OCI-LY1 (cell line): Measurements from ENCODE around the gene GORASP1.

ENCODE experiments used
- H2AFZ ChIP-seq: fragments of 200-600 bp; sonication (generic), shearing (Covaris generic); 2 replicates; pipeline ENCODE4 v1.6.0; 2014; ENCODE audit warnings: antibody characterized with exemption, mild to moderate bottlenecking, low read length
- H3F3A ChIP-seq: fragments of 200-600 bp; sonication (generic), shearing (Covaris generic); 2 replicates; pipeline ENCODE4 v1.6.0; 2014; ENCODE audit warnings: mild to moderate bottlenecking, antibody characterized with exemption, low read length, moderate library complexity; ENCODE audit not compliant: insufficient read depth
- H3K27ac ChIP-seq: fragments of 200-600 bp; sonication (generic); 2 replicates; pipeline ENCODE4 v1.5.1; 2014; ENCODE audit warnings: low read length, mixed run types, mild to moderate bottlenecking, low read depth; ENCODE audit not compliant: poor library complexity, severe bottlenecking
- H3K27me3 ChIP-seq: fragments of 200-600 bp; sonication (generic); 2 replicates; pipeline ENCODE4 v1.6.0; 2014; ENCODE audit warnings: antibody characterized with exemption, mild to moderate bottlenecking, low read length, moderate library complexity; ENCODE audit not compliant: insufficient read depth
- H3K36me3 ChIP-seq: fragments of 200-600 bp; sonication (generic); 2 replicates; pipeline ENCODE4 v1.6.1; 2014; ENCODE audit warnings: mild to moderate bottlenecking, antibody characterized with exemption, low read length, moderate library complexity, mixed read lengths; ENCODE audit not compliant: insufficient read depth
- H3K4me1 ChIP-seq: fragments of 200-600 bp; sonication (generic); 2 replicates; pipeline ENCODE4 v1.5.1; 2014; ENCODE audit warnings: mild to moderate bottlenecking, low read length, moderate library complexity; ENCODE audit not compliant: insufficient read depth, severe bottlenecking
- H3K4me2 ChIP-seq: fragments of 200-600 bp; sonication (generic), shearing (Covaris generic); 2 replicates; pipeline ENCODE4 v1.6.1; 2014; ENCODE audit warnings: low read length
- H3K4me3 ChIP-seq: fragments of 200-600 bp; sonication (generic); 2 replicates; pipeline ENCODE4 v1.5.1; 2014; ENCODE audit warnings: low read length, low read depth, mild to moderate bottlenecking, mixed read lengths; ENCODE audit not compliant: poor library complexity, severe bottlenecking
- H3K79me2 ChIP-seq: fragments of 200-600 bp; shearing (Covaris generic); 2 replicates; pipeline ENCODE4 v1.6.1; 2016; ENCODE audit warnings: mixed run types, low read length, mixed read lengths; ENCODE audit not compliant: insufficient read depth
- H3K9ac ChIP-seq: fragments of 200-600 bp; sonication (generic), shearing (Covaris generic); 2 replicates; pipeline ENCODE4 v1.6.1; 2014; ENCODE audit warnings: mild to moderate bottlenecking, low read length, mixed read lengths
- H3K9me2 ChIP-seq: fragments of 200-600 bp; sonication (generic), shearing (Covaris generic); 2 replicates; pipeline ENCODE4 v1.6.1; 2014; ENCODE audit warnings: low read depth, mild to moderate bottlenecking, low read length, mixed read lengths
- H3K9me3 ChIP-seq: fragments of 200-600 bp; shearing (Covaris generic); 2 replicates; pipeline ENCODE4 v1.6.1; 2014; ENCODE audit warnings: low read length, mixed read lengths
- H4K20me1 ChIP-seq: fragments of 200-600 bp; sonication (generic), shearing (Covaris generic); 2 replicates; pipeline ENCODE4 v1.6.0; 2016; ENCODE audit warnings: mild to moderate bottlenecking, low read length; ENCODE audit not compliant: insufficient read depth
- CTCF ChIP-seq: fragments of 200-600 bp; sonication (generic), shearing (Covaris generic); IDR thresholded peaks from 2 replicates; pipeline ENCODE4 v1.5.1; 2017; ENCODE audit warnings: mild to moderate bottlenecking, antibody characterized with exemption, low read length, moderate library complexity, mixed read lengths
- EZH2 ChIP-seq: fragments of 200-600 bp; sonication (generic), shearing (Covaris generic); IDR thresholded peaks from 2 replicates; pipeline ENCODE4 v1.8.0; 2017; ENCODE audit warnings: borderline replicate concordance, mixed run types, mild to moderate bottlenecking, antibody characterized with exemption, low read length, moderate library complexity, mixed read lengths

GORASP1 gene

DNA sequence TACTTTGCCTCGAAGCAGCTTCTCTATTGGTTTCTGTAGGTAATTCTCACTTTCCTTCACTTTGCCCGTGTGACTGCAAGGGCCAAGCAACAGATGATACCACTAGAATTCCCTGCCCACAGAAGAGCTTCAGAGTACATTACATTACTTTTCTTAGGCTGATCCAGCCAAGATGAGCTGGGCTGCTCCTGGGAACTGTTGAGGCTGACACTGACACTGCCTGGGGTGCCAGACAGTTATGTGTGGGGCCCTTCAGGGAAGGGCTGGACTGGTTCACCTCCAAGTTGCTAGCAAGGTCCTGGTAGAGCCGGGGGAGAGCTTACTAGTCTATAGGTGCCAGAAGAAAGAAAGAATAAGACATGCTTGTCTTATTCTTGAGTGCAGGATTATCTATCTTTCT lies 19.0 kb downstream of the GORASP1 start:
- Histone ChIP-seq H3K27ac (no peak overlapping the region), H3K4me3 (no peak overlapping the region), H3K36me3 (peaks cover 63% of the 10 kb centered on the region), H3K4me2 (no peak overlapping the region), H2AFZ (no peak overlapping the region), H3F3A (no peaks in the 10 kb centered on the region), H4K20me1 (no peaks in the 10 kb centered on the region), H3K4me1 (peaks cover 18% of the 10 kb centered on the region), H3K27me3 (no peaks in the 10 kb centered on the region), H3K9me2 (no peaks in the 10 kb centered on the region), H3K9ac (no peak overlapping the region), H3K79me2 (no peaks in the 10 kb centered on the region), H3K9me3 (no peaks in the 10 kb centered on the region)
- TF ChIP-seq EZH2 (no peak), CTCF (no peak)

GRCh38 chr3:39086144-39086543 lies 21.3 kb downstream of the GORASP1 start:
- Histone ChIP-seq H2AFZ (no peak overlapping the region), H3K79me2 (no peaks in the 10 kb centered on the region), H3K27ac (peak overlapping the region; percentile 75), H3K4me2 (peak overlapping the region; percentile 31; the same call in 1 of the 2 replicates), H4K20me1 (no peaks in the 10 kb centered on the region), H3K4me1 (peaks cover 18% of the 10 kb centered on the region), H3K9me3 (no peaks in the 10 kb centered on the region), H3K9me2 (no peaks in the 10 kb centered on the region), H3K27me3 (no peaks in the 10 kb centered on the region), H3K9ac (peak overlapping the region; percentile 28; the same call in 1 of the 2 replicates), H3K36me3 (peaks cover 53% of the 10 kb centered on the region), H3K4me3 (no peak overlapping the region), H3F3A (no peaks in the 10 kb centered on the region)
- peak; percentile 22; the same call in 1 of the 2 replicates for TF ChIP-seq CTCF
- TF ChIP-seq EZH2 = no peak

DNA sequence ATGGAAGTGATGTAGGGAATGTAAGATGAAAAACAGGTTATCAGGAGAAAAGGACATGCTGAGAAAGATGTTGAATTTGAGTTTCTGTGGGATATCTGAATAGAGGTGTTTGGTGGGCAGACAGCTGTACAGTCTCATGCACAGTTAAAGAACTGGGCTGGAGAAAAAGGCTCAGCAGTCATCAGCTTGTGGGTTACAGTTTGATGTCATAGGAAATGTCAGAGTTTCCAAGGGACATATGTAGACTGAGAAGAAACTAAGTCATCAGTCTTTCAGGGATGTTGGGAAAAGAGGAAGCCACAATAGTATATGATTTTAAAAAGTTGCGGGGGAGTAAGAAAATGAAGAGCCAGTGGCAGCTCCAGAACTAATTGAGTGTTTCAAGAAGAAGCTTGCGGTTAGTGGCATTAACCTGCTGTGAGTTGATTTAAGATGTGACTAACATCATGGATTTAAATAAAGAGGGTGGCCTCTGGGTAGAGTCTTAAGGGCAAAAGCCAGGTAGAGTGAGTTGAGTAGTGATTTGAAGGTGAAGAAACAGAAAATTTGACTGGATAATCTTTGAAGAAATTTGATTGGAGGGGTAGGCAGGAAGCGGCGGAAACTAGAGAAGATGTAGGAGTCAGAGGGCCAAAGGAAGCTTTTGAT lies 24.6 kb downstream of the GORASP1 start:
- Histone ChIP-seq H2AFZ (no peak overlapping the region), H3K79me2 (no peaks in the 10 kb centered on the region), H3F3A (no peaks in the 10 kb centered on the region), H4K20me1 (no peaks in the 10 kb centered on the region), H3K27ac (no peak overlapping the region), H3K4me1 (peaks cover 18% of the 10 kb centered on the region), H3K9ac (no peak overlapping the region), H3K4me2 (no peak overlapping the region), H3K36me3 (peaks cover 35% of the 10 kb centered on the region), H3K9me2 (no peaks in the 10 kb centered on the region), H3K4me3 (no peak overlapping the region), H3K9me3 (no peaks in the 10 kb centered on the region), H3K27me3 (no peaks in the 10 kb centered on the region)
- TF ChIP-seq EZH2 (no peak), CTCF (no peak)
